ENCODE measurements around the gene GDAP2. TPM values are rescaled to one million over a fixed set of nuclear protein-coding genes. Genes with fewer than 3 reads are reported as not detected.

Gene GDAP2
- total and polyA plus RNA-seq, 2 of the 4 experiments (the other 2 are of a cell fraction), result 5.4 to 27.1 TPM

GRCh38 chr1:117971777-117972176 is 42.4 kb upstream of the GDAP2 start:
- no peak overlapping the region for H2AK5ac ChIP-seq (ENCODE audit: low read depth, low read length)
- no peaks in the 10 kb centered on the region for H3K9me3 ChIP-seq (ENCODE audit: control insufficient read depth, insufficient read depth, low read length)
- H3K9me1 ChIP-seq (ENCODE audit: insufficient read depth, low read length), result peaks cover 3% of the 10 kb centered on the region
- H3K27me3 ChIP-seq (ENCODE audit: control insufficient read depth, insufficient read depth, low read length), result peaks cover 4% of the 10 kb centered on the region
- intact Hi-C loops (cut with micrococcal nuclease) (no loop called here), dilution Hi-C loops (cut with HindIII; ENCODE audit: low sequenced_read_pairs, unreplicated experiment) (no loop called here), in situ Hi-C loops (cut with MboI; ENCODE audit: low sequenced_read_pairs) (no loop called here)
- no peak overlapping the region for H3K14ac ChIP-seq (replicated peaks; ENCODE audit: low read depth, low read length)
- no peak overlapping the region for H3K18ac ChIP-seq (ENCODE audit: low read depth, low read length)
- no peak overlapping the region for H3K4me3 ChIP-seq (ENCODE audit: insufficient read depth, low read depth, low read length)
- no peaks in the 10 kb centered on the region for H4K20me1 ChIP-seq (ENCODE audit: insufficient read depth, low read length)
- no peak overlapping the region for H3K23ac ChIP-seq (ENCODE audit: low read depth, low read length)
- no peak overlapping the region for H2BK15ac ChIP-seq (ENCODE audit: low read depth, low read length)
- DNase-seq (no peak), ATAC-seq (ENCODE audit: low read depth) (no peak)
- no peak overlapping the region for H4K91ac ChIP-seq (ENCODE audit: insufficient read depth, low read depth, low read length)
- H3K4me2 ChIP-seq (ENCODE audit: low read depth, low read length), result no peak overlapping the region
- TF ChIP-seq MXI1 (IDR thresholded peaks at IDR 0.05; ENCODE audit: borderline replicate concordance, low read depth, low read length), result no peak
- no peak for TF ChIP-seq BHLHE40 (IDR thresholded peaks at IDR 0.05; ENCODE audit: low read depth, low read length)
- peak; percentile 49 for TF ChIP-seq NFE2L2 (IDR thresholded peaks at IDR 0.05; ENCODE audit: low read depth, low read length)
- TF ChIP-seq USF2 (IDR thresholded peaks at IDR 0.05; ENCODE audit: low read depth, low read length), result no peak
- H3K9ac ChIP-seq (ENCODE audit: low read depth, low read length), result no peak overlapping the region
- no peak overlapping the region for H2BK20ac ChIP-seq (ENCODE audit: low read depth, low read length)
- BruUV-seq (replicated peaks), result no TSS peak
- H2AFZ ChIP-seq (replicated peaks; ENCODE audit: low read length, poor library complexity), result no peak overlapping the region
- no peak overlapping the region for H3K27ac ChIP-seq (ENCODE audit: insufficient read depth, low read length)
- no peak overlapping the region for H4K8ac ChIP-seq (ENCODE audit: low read depth in 2 of 2, low read length in 2 of 2)
- H3K4ac ChIP-seq (ENCODE audit: low read depth, low read length), result no peak overlapping the region
- POLR2A ChIA-PET (ENCODE audit: unreplicated experiment), result no interaction called here
- no peak overlapping the region for H4K5ac ChIP-seq (ENCODE audit: low read depth, low read length)
- H2BK5ac ChIP-seq (ENCODE audit: low read depth, low read length, poor library complexity, severe bottlenecking), result no peak overlapping the region
- no peaks in the 10 kb centered on the region for H3K79me1 ChIP-seq (ENCODE audit: low read depth in 1 of 2, low read length in 2 of 2)
- no peaks in the 10 kb centered on the region for H3K4me1 ChIP-seq (ENCODE audit: control insufficient read depth, insufficient read depth, low read length)
- H2AK9ac ChIP-seq (replicated peaks; ENCODE audit: low read depth, low read length, poor library complexity), result no peak overlapping the region
- CTCF ChIA-PET, result no interaction called here
- no peak overlapping the region for H2BK120ac ChIP-seq (ENCODE audit: low read depth, low read length)
- H3K56ac ChIP-seq (ENCODE audit: extremely low read depth, insufficient read depth, low read length), result no peak overlapping the region
- H3K36me3 ChIP-seq (ENCODE audit: control insufficient read depth, insufficient read depth, low read length), result no peaks in the 10 kb centered on the region
